H1 (cell line): Measurements from ENCODE around the gene RNF166. TPM values are rescaled to one million over a fixed set of nuclear protein-coding genes. Genes with fewer than 3 reads are reported as not detected.

Experiments
- BRCA1 ChIP-seq: IDR thresholded peaks from 2 replicates; pipeline ENCODE4 v1.6.1; 2012; ENCODE audit warnings: low read depth, low read length, improper control_type of control experiment
- CHD1 ChIP-seq: IDR thresholded peaks from 2 replicates; pipeline ENCODE4 v1.6.1; 2012; ENCODE audit warnings: low read depth, low read length, improper control_type of control experiment
- E2F6 ChIP-seq: IDR thresholded peaks from 2 replicates; pipeline ENCODE4 v1.6.1; 2012; ENCODE audit warnings: inconsistent platforms
- FOSL1 ChIP-seq: IDR thresholded peaks from 2 replicates; pipeline ENCODE4 v1.6.1; 2011; ENCODE audit warnings: mild to moderate bottlenecking, low read depth, low read length, moderate library complexity; ENCODE audit not compliant: insufficient read depth
- KDM5A ChIP-seq: fragments of 200-600 bp; IDR thresholded peaks from 2 replicates; pipeline ENCODE4 v1.7.1; 2012; ENCODE audit warnings: mild to moderate bottlenecking, low read length, inconsistent platforms, mixed read lengths
- PHF8 ChIP-seq: fragments of 200-600 bp; sonication (generic); conservative IDR thresholded peaks from 2 replicates; pipeline ENCODE4 v1.7.1; 2012; ENCODE audit warnings: low read depth, mild to moderate bottlenecking, inconsistent platforms, low read length, moderate library complexity
- RBBP5 ChIP-seq: IDR thresholded peaks from 2 replicates; pipeline ENCODE4 v1.7.1; 2012; ENCODE audit warnings: low read depth, mild to moderate bottlenecking, inconsistent platforms, low read length, moderate library complexity, borderline replicate concordance
- SIRT6 ChIP-seq: IDR thresholded peaks from one replicate; pipeline ENCODE4 v1.7.1; 2012; ENCODE audit warnings: low read length, inconsistent platforms
- SUZ12 ChIP-seq: fragments of 200-600 bp; sonication (generic); IDR thresholded peaks from 2 replicates; pipeline ENCODE4 v1.6.1; 2012; ENCODE audit warnings: mild to moderate bottlenecking, inconsistent platforms, low read length, moderate library complexity, mixed read lengths
- polyA plus RNA-seq, 7 experiments: library from polyadenylated mRNA; depleted of rRNA in 3 of 7; stranded (reverse) in 5 of 7; unstranded in 2 of 7; fragments of >200 nt in 5 of 7; fragments of 200-250 nt in 2 of 7; gene quantifications; 1 replicate in 5 of 7; 2 replicates in 1 of 7; 4 replicates in 1 of 7; pipeline versions ENCODE4 v1.2.1 to v1.2.3, GENCODE V29; 2011 to 2013; ENCODE audit warnings: missing spikeins in 2 of 7, mixed read lengths in 2 of 7
- total RNA-seq: library from RNA; stranded (reverse); fragmentation: NEBNext Ultra II Directional; extraction: Animal tissue kit (Norgen Biotek cat#: 25700); gene quantifications from 2 replicates; pipeline ENCODE4 v1.2.1, GENCODE V29; 2021

RNF166 gene
- total and polyA plus RNA-seq, 2 of the 8 experiments (the other 6 are each of a cell fraction or from before 2014, with no cell fraction given) = 29.8 to 31.2 TPM

- TF ChIP-seq RBBP5 (no peak), FOSL1 (no peak), KDM5A (no peak), BRCA1 (no peak), PHF8 (no peak), SIRT6 (no peak), E2F6 (no peak), CHD1 (no peak), SUZ12 (no peak)
Measured at GRCh38 chr16:88714420-88715302, 8.5 kb upstream of the RNF166 start (continued).
